Panc1 (cell line): ENCODE data around the gene THSD7B. TPM values are rescaled to one million over a fixed set of nuclear protein-coding genes. Genes with fewer than 3 reads are reported as not detected.

Experiments
- ATAC-seq: fragments of 200-7000 bp; cut with Tn5 transposase; 2 replicates; pipeline ENCODE4 v1.9.1; 2020; ENCODE audit warnings: mild to moderate bottlenecking, moderate library complexity
- BruUV-seq: library from RNA; stranded (reverse); fragments of 400-500 nt; replicated peaks from 2 replicates; lab custom pipeline; 2021; lab: Mats Ljungman, UMichigan
- CTCF ChIA-PET: fragments of 300-600 bp; sonication (Branson Sonifier 250); formaldehyde crosslinking; loops from one replicate; lab custom pipeline; 2022; ENCODE audit warnings: antibody characterized with exemption; lab: Charles Lee
- POLR2A ChIA-PET: fragments of 300-600 bp; sonication (Branson Sonifier 250); formaldehyde crosslinking; loops from one replicate; lab custom pipeline; 2022; ENCODE audit warnings: antibody characterized with exemption; lab: Charles Lee
- DNase-seq: peaks from one replicate; pipeline ENCODE4 v3.0.0-alpha.2; 2010; ENCODE audit warnings: low read depth, low spot score
- H3K27ac ChIP-seq: 2 replicates; pipeline ENCODE4 v1.5.1; 2011; ENCODE audit warnings: mild to moderate bottlenecking, low read length, inconsistent platforms
- H3K27me3 ChIP-seq: fragments of 200-500 bp; sonication (Bioruptor generic); 2 replicates; pipeline ENCODE4 v1.6.0; 2014; ENCODE audit warnings: low read length, inconsistent platforms; ENCODE audit not compliant: control insufficient read depth, insufficient read depth
- H3K36me3 ChIP-seq: fragments of 200-500 bp; sonication (Bioruptor generic); 2 replicates; pipeline ENCODE4 v1.5.1; 2014; ENCODE audit warnings: inconsistent platforms, mild to moderate bottlenecking, low read length, moderate library complexity; ENCODE audit not compliant: control insufficient read depth, insufficient read depth
- H3K4me1 ChIP-seq: 2 replicates; pipeline ENCODE4 v1.5.1; 2011; ENCODE audit warnings: inconsistent platforms, mild to moderate bottlenecking, low read length, moderate library complexity; ENCODE audit not compliant: control insufficient read depth, insufficient read depth
- H3K4me3 ChIP-seq, 2 experiments: 2 replicates each; pipeline ENCODE4 v1.5.1; 2011 to 2012; ENCODE audit warnings: low read depth in 2 of 2, low read length in 2 of 2, mild to moderate bottlenecking in 2 of 2, inconsistent platforms in 1 of 2, moderate library complexity in 1 of 2
- H3K9me3 ChIP-seq: fragments of 200-500 bp; sonication (Bioruptor generic); 2 replicates; pipeline ENCODE4 v1.5.1; 2014; ENCODE audit warnings: low read depth, mild to moderate bottlenecking, inconsistent platforms, low read length, moderate library complexity; ENCODE audit not compliant: control insufficient read depth, insufficient read depth
- CTCF ChIP-seq: fragments of 450-650 bp; IDR thresholded peaks from 2 replicates; pipeline ENCODE4 v1.5.1; 2017; ENCODE audit warnings: mild to moderate bottlenecking
- POLR2AphosphoS5 ChIP-seq: IDR thresholded peaks from 2 replicates; pipeline ENCODE4 v1.6.1; 2012; ENCODE audit warnings: mild to moderate bottlenecking, low read depth, low read length, moderate library complexity
- SIN3A ChIP-seq: IDR thresholded peaks from 2 replicates; pipeline ENCODE4 v1.6.1; 2012; ENCODE audit warnings: low read depth, mild to moderate bottlenecking, low read length, moderate library complexity, borderline replicate concordance; ENCODE audit not compliant: insufficient read depth
- TCF7L2 ChIP-seq: IDR thresholded peaks from 2 replicates; pipeline ENCODE4 v1.6.1; 2011; ENCODE audit warnings: mild to moderate bottlenecking, low read depth, low read length, inconsistent platforms
- in situ Hi-C: cut with HindIII; loops from 2 replicates; pipeline ENCODE4 v1.10.0; 2016; ENCODE audit warnings: low sequenced_read_pairs, low pct_unique_long_range_greater_than_20kb
- intact Hi-C: fragments of 100-400 bp; cut with micrococcal nuclease; formaldehyde crosslinking; loops from one replicate; pipeline ENCODE4 v1.10.0; 2022; ENCODE audit not compliant: unreplicated experiment
- total RNA-seq: library from RNA; stranded (reverse); gene quantifications from one replicate; pipeline ENCODE4 v1.2.1, GENCODE V29; 2021; ENCODE audit not compliant: unreplicated experiment
- TF ChIP-seq, protein P1 (sequence below), 2 experiments: IDR thresholded peaks; 2 replicates each; pipeline ENCODE4 v1.6.1; 2011 to 2012; ENCODE audit warnings: low read depth in 2 of 2, control low read depth in 1 of 2, low read length in 1 of 2, mild to moderate bottlenecking in 1 of 2, moderate library complexity in 1 of 2; ENCODE audit not compliant: insufficient read depth in 1 of 2

The THSD7B gene
- total RNA-seq, 1 experiment from 2014 or later, result not detected

DNA sequence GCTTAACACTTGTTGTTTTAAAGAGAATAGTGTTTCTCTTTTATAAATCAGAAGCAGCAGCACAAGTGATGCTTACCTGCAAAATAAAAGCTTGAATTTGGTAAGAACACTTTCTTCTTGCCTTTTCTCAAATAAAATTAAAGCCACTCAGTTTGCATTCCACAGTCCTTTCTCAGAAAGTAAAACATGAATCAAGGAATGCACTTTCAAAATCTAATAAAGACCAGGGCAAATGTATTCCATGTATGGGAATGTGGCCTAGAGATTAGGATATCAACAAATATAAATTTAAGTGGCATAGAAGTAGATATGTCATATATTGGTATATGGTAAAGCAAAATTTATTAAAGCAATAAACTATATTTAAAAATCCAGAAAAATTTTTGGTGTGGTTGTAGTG lies 352.8 kb downstream of the THSD7B start:
- POLR2A ChIA-PET, result no interaction called here
- H3K4me1 ChIP-seq, result no peaks in the 10 kb centered on the region
- CTCF ChIA-PET, result no interaction called here
- no TSS peak for BruUV-seq
- H3K27me3 ChIP-seq, result no peaks in the 10 kb centered on the region
- DNase-seq (no peak), ATAC-seq (no peak)
- no peak for TF ChIP-seq CTCF
- no peak for TF ChIP-seq SIN3A
- TF ChIP-seq, protein P1, sequence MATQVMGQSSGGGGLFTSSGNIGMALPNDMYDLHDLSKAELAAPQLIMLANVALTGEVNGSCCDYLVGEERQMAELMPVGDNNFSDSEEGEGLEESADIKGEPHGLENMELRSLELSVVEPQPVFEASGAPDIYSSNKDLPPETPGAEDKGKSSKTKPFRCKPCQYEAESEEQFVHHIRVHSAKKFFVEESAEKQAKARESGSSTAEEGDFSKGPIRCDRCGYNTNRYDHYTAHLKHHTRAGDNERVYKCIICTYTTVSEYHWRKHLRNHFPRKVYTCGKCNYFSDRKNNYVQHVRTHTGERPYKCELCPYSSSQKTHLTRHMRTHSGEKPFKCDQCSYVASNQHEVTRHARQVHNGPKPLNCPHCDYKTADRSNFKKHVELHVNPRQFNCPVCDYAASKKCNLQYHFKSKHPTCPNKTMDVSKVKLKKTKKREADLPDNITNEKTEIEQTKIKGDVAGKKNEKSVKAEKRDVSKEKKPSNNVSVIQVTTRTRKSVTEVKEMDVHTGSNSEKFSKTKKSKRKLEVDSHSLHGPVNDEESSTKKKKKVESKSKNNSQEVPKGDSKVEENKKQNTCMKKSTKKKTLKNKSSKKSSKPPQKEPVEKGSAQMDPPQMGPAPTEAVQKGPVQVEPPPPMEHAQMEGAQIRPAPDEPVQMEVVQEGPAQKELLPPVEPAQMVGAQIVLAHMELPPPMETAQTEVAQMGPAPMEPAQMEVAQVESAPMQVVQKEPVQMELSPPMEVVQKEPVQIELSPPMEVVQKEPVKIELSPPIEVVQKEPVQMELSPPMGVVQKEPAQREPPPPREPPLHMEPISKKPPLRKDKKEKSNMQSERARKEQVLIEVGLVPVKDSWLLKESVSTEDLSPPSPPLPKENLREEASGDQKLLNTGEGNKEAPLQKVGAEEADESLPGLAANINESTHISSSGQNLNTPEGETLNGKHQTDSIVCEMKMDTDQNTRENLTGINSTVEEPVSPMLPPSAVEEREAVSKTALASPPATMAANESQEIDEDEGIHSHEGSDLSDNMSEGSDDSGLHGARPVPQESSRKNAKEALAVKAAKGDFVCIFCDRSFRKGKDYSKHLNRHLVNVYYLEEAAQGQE (IDR thresholded peaks at IDR 0.05; ENCODE audit: insufficient read depth in 1 of 2, low read depth in 2 of 2, low read length in 1 of 2), result no peak
- no peak for TF ChIP-seq POLR2AphosphoS5
- no peak for TF ChIP-seq TCF7L2
- no peaks in the 10 kb centered on the region for H3K9me3 ChIP-seq
- no peak overlapping the region for H3K27ac ChIP-seq
- no peaks in the 10 kb centered on the region for H3K36me3 ChIP-seq
- no peak overlapping the region for H3K4me3 ChIP-seq
- in situ Hi-C loops (no loop called here), intact Hi-C loops (no loop called here)

DNA sequence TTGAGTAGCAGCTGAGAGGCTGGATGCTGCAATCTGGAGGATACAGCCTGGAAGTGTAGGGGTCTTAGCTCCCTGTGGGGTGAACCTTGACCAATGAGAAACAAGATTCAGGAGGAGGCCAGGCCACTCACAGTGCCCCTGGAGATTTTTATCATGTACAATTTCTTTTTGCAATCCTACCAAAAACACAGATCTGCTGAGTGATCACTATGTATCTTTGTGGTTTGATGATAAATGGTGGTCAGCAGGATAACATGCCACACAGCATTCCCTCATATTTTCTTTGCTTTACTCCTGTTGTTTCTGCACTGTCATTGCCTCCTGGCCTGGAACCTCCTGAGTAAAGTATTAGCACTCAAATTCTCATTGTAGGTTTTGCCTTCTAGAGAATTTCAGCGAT lies 357.9 kb downstream of the THSD7B start:
- Histone ChIP-seq H3K27me3 (no peaks in the 10 kb centered on the region), H3K9me3 (no peaks in the 10 kb centered on the region), H3K36me3 (no peaks in the 10 kb centered on the region), H3K27ac (no peak overlapping the region), H3K4me1 (no peaks in the 10 kb centered on the region), H3K4me3 (no peak overlapping the region)
- no peak for DNase-seq
- TF ChIP-seq, protein P1 (IDR thresholded peaks at IDR 0.05; ENCODE audit: insufficient read depth in 1 of 2, low read depth in 2 of 2, low read length in 1 of 2), result no peak
- TF ChIP-seq TCF7L2 (no peak), CTCF (no peak), SIN3A (no peak), POLR2AphosphoS5 (no peak)
- in situ Hi-C loops, result no loop called here
- POLR2A ChIA-PET, result no interaction called here
- no TSS peak for BruUV-seq
- no peak for ATAC-seq
- CTCF ChIA-PET, result no interaction called here
- intact Hi-C loops, result no loop called here
